Endothelial cell of umbilical vein (primary cell): ENCODE results near the gene DMD. TPM values are rescaled to one million over a fixed set of nuclear protein-coding genes. Genes with fewer than 3 reads are reported as not detected.
"Not testable (repeated sequence)": the region's sequence is repeated elsewhere in the genome, so short reads cannot be mapped to it uniquely, and the experiment has no call there.

Source experiments
- BruUV-seq: library from RNA; stranded (reverse); fragments of 400-500 nt; replicated peaks from 2 replicates; lab custom pipeline; 2021; lab: Mats Ljungman, UMichigan
- CTCF ChIA-PET: fragments of 300-600, 350-600 bp; sonication (Branson Sonifier 250); formaldehyde crosslinking; loops from one replicate; lab custom pipeline; 2021; ENCODE audit warnings: antibody characterized with exemption, inconsistent platforms; lab: Charles Lee
- POLR2A ChIA-PET: fragments of 300-600, 350-600 bp; sonication (Branson Sonifier 250); formaldehyde crosslinking; loops from one replicate; lab custom pipeline; 2021; ENCODE audit warnings: antibody characterized with exemption, inconsistent platforms; lab: Charles Lee
- DNase-seq: peaks from one replicate; pipeline ENCODE4 v3.0.0-alpha.2; 2011; ENCODE audit warnings: low read depth, low spot score
- FAIRE-seq: peaks from 2 replicates; lab custom pipeline; 2011; peaks lifted over from hg19 to GRCh38; lab: Jason Lieb, UNC
- H2AFZ ChIP-seq: 2 replicates; pipeline ENCODE4 v1.6.0; 2012; ENCODE audit warnings: low read depth, low read length, control low read depth, inconsistent platforms
- H3K27ac ChIP-seq: 2 replicates; pipeline ENCODE4 v1.5.1; 2011; ENCODE audit warnings: low read depth, mild to moderate bottlenecking, control low read depth, low read length, moderate library complexity; ENCODE audit not compliant: insufficient read depth
- H3K27me3 ChIP-seq, 2 experiments: 2 replicates each; pipeline versions ENCODE4 v1.6.0 to v1.6.1; 2011; ENCODE audit warnings: low read length in 2 of 2, mixed read lengths in 1 of 2; ENCODE audit not compliant: control insufficient read depth in 2 of 2, insufficient read depth in 2 of 2
- H3K36me3 ChIP-seq, 2 experiments: 2 replicates in 1 of 2; 3 replicates in 1 of 2; pipeline ENCODE4 v1.5.1; 2011; ENCODE audit warnings: low read length in 2 of 2, mild to moderate bottlenecking in 1 of 2, moderate library complexity in 1 of 2; ENCODE audit not compliant: control insufficient read depth in 2 of 2, insufficient read depth in 2 of 2; ENCODE audit errors: extremely low read depth in 1 of 2
- H3K4me1 ChIP-seq: 3 replicates; pipeline ENCODE4 v1.5.1; 2011; ENCODE audit warnings: mild to moderate bottlenecking, low read length; ENCODE audit not compliant: control insufficient read depth, insufficient read depth; ENCODE audit errors: extremely low read depth
- H3K4me2 ChIP-seq: 2 replicates; pipeline ENCODE4 v1.6.1; 2011; ENCODE audit warnings: low read length, control low read depth, mixed read lengths; ENCODE audit not compliant: insufficient read depth
- H3K4me3 ChIP-seq, 3 experiments: fragments of 200-600 bp in 1 of 3; sonication (generic), shearing (Covaris generic) in 1 of 3; replicated peaks in 1 of 3; 2 replicates each; pipeline ENCODE4 v1.5.1; 2011 to 2016; ENCODE audit warnings: control low read depth in 3 of 3, low read length in 3 of 3, mild to moderate bottlenecking in 2 of 3, inconsistent platforms in 1 of 3, low read depth in 1 of 3, moderate library complexity in 1 of 3; ENCODE audit not compliant: insufficient read depth in 1 of 3
- H3K79me2 ChIP-seq: 2 replicates; pipeline ENCODE4 v1.6.0; 2012; ENCODE audit warnings: low read length, inconsistent platforms; ENCODE audit not compliant: control insufficient read depth, insufficient read depth
- H3K9ac ChIP-seq: replicated peaks from 2 replicates; pipeline ENCODE3; 2011; ENCODE audit warnings: low read length, control low read depth; ENCODE audit not compliant: insufficient read depth; ENCODE audit errors: extremely low read depth
- H3K9me1 ChIP-seq: replicated peaks from 3 replicates; pipeline ENCODE4 v1.6.0; 2011; ENCODE audit warnings: mild to moderate bottlenecking, low read length; ENCODE audit not compliant: control insufficient read depth, insufficient read depth; ENCODE audit errors: extremely low read depth
- H3K9me3 ChIP-seq: replicated peaks from 2 replicates; pipeline ENCODE4 v1.5.1; 2012; ENCODE audit warnings: low read length, inconsistent platforms; ENCODE audit not compliant: control insufficient read depth, insufficient read depth
- H4K20me1 ChIP-seq: replicated peaks from 2 replicates; pipeline ENCODE3; 2011; ENCODE audit warnings: mild to moderate bottlenecking, low read length; ENCODE audit not compliant: control insufficient read depth, insufficient read depth; ENCODE audit errors: extremely low read depth
- EZH2 ChIP-seq: IDR thresholded peaks from 2 replicates; pipeline ENCODE4 v1.6.1; 2012; ENCODE audit warnings: borderline replicate concordance, low read depth, mild to moderate bottlenecking, moderate library complexity, low read length, inconsistent platforms; ENCODE audit not compliant: severe bottlenecking
- FOS ChIP-seq: IDR thresholded peaks from 2 replicates; pipeline ENCODE4 v1.6.1; 2011; ENCODE audit warnings: mild to moderate bottlenecking, low read length, moderate library complexity, borderline replicate concordance; ENCODE audit not compliant: insufficient read depth
- GATA2 ChIP-seq: IDR thresholded peaks from 2 replicates; pipeline ENCODE4 v1.7.0; 2011; ENCODE audit warnings: low read depth, mild to moderate bottlenecking, moderate library complexity, mixed read lengths, low read length; ENCODE audit not compliant: insufficient read length, insufficient read depth
- JUN ChIP-seq: IDR thresholded peaks from 2 replicates; pipeline ENCODE4 v1.6.1; 2011; ENCODE audit warnings: borderline replicate concordance, low read depth; ENCODE audit not compliant: insufficient read length, insufficient read depth
- MYC ChIP-seq: IDR thresholded peaks from one replicate; pipeline ENCODE4 v1.6.1; 2011; ENCODE audit warnings: mild to moderate bottlenecking, low read depth, low read length
- POLR2A ChIP-seq: IDR thresholded peaks from 2 replicates; pipeline ENCODE4 v1.6.1; 2012; ENCODE audit warnings: low read depth, mild to moderate bottlenecking, control low read depth, low read length
- POLR2AphosphoS5 ChIP-seq: IDR thresholded peaks from 2 replicates; pipeline ENCODE4 v1.6.1; 2012; ENCODE audit warnings: low read depth, mild to moderate bottlenecking, control low read depth, low read length, moderate library complexity; ENCODE audit not compliant: insufficient read depth
- dilution Hi-C: fragments of 300-500 bp; cut with MboI; formaldehyde crosslinking; loops from one replicate; pipeline ENCODE4 v1.15.0; 2019; ENCODE audit warnings: low sequenced_read_pairs; ENCODE audit not compliant: extremely low pct_ligation_motif_present
- intact Hi-C: fragments of 100-400 bp; cut with micrococcal nuclease; formaldehyde crosslinking; loops from one replicate; pipeline ENCODE4 v1.10.0; 2022
- polyA plus RNA-seq, 4 experiments: library from polyadenylated mRNA; depleted of rRNA in 3 of 4; stranded (reverse) in 3 of 4; unstranded in 1 of 4; fragments of >200 nt; gene quantifications; 2 replicates each; pipeline versions ENCODE4 v1.2.1 to v1.2.3, GENCODE V29; 2011 to 2012; ENCODE audit warnings: missing spikeins in 1 of 4
- total RNA-seq: library from RNA; stranded (reverse); gene quantifications from 2 replicates; pipeline ENCODE4 v1.2.3, GENCODE V29; 2021
- TF ChIP-seq, protein P1 (sequence below), 2 donors: IDR thresholded peaks; 1 replicate in 1 of 2; 2 replicates in 1 of 2; pipeline ENCODE4 v1.5.1; 2011; ENCODE audit warnings: low read length in 2 of 2, mild to moderate bottlenecking in 2 of 2, moderate library complexity in 2 of 2, control low read depth in 1 of 2, inconsistent platforms in 1 of 2, low read depth in 1 of 2; ENCODE audit not compliant: insufficient read depth in 1 of 2; ENCODE audit errors: extremely low read depth in 1 of 2
- TF ChIP-seq, protein P2 (sequence below): IDR thresholded peaks from 2 replicates; pipeline ENCODE4 v1.6.1; 2011; ENCODE audit not compliant: insufficient read depth, insufficient read length

DMD gene
- total and polyA plus RNA-seq, 2 donors (not counting 3 experiments of a cell fraction or from before 2014, with no cell fraction given) = 7.3 to 9.0 TPM

DNA sequence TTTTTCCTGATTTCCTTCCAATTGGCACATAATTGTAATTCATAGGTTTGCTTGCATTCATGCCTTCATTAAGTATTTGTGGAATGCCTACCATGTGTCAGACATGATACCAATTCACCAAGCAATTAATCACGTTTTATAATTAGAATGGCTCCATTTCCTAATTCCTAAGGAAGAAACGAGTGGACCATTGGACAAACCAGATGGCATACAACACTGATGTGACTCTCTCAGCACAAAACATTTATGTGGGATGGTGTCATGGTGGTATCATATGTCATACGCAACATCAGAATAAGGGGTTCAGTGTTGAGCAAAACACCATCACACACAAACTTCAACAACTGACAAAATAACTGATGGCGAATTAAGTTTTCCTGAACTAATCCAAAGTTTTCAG is 502.8 kb downstream of the DMD start:
- H3K4me3 ChIP-seq = no peak overlapping the region
- DNase-seq = no peak
- dilution Hi-C loops = no loop called here
- H3K9me3 ChIP-seq = no peaks in the 10 kb centered on the region
- H2AFZ ChIP-seq = no peak overlapping the region
- no peaks in the 10 kb centered on the region for H3K79me2 ChIP-seq
- H3K4me2 ChIP-seq = no peak overlapping the region
- no peaks in the 10 kb centered on the region for H3K4me1 ChIP-seq
- H3K9ac ChIP-seq = no peak overlapping the region
- TF ChIP-seq EZH2 (no peak), GATA2 (no peak), JUN (no peak), POLR2A (no peak), MYC (no peak), POLR2AphosphoS5 (no peak), FOS (no peak)
- TF ChIP-seq, protein P1, sequence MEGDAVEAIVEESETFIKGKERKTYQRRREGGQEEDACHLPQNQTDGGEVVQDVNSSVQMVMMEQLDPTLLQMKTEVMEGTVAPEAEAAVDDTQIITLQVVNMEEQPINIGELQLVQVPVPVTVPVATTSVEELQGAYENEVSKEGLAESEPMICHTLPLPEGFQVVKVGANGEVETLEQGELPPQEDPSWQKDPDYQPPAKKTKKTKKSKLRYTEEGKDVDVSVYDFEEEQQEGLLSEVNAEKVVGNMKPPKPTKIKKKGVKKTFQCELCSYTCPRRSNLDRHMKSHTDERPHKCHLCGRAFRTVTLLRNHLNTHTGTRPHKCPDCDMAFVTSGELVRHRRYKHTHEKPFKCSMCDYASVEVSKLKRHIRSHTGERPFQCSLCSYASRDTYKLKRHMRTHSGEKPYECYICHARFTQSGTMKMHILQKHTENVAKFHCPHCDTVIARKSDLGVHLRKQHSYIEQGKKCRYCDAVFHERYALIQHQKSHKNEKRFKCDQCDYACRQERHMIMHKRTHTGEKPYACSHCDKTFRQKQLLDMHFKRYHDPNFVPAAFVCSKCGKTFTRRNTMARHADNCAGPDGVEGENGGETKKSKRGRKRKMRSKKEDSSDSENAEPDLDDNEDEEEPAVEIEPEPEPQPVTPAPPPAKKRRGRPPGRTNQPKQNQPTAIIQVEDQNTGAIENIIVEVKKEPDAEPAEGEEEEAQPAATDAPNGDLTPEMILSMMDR (IDR thresholded peaks at IDR 0.05; ENCODE audit: extremely low read depth in 1 of 2, insufficient read depth in 1 of 2, low read depth in 1 of 2, low read length in 2 of 2) = no peak
- TF ChIP-seq, protein P2, sequence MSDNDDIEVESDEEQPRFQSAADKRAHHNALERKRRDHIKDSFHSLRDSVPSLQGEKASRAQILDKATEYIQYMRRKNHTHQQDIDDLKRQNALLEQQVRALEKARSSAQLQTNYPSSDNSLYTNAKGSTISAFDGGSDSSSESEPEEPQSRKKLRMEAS = no peak
- no peaks in the 10 kb centered on the region for H3K36me3 ChIP-seq
- no TSS peak for BruUV-seq
- POLR2A ChIA-PET = no interaction called here
- H3K27ac ChIP-seq = no peak overlapping the region
- H3K9me1 ChIP-seq = no peaks in the 10 kb centered on the region
- no peaks in the 10 kb centered on the region for H4K20me1 ChIP-seq
- intact Hi-C loops = no loop called here
- H3K27me3 ChIP-seq = no peaks in the 10 kb centered on the region
- CTCF ChIA-PET = no interaction called here
- FAIRE-seq = no peak

DNA sequence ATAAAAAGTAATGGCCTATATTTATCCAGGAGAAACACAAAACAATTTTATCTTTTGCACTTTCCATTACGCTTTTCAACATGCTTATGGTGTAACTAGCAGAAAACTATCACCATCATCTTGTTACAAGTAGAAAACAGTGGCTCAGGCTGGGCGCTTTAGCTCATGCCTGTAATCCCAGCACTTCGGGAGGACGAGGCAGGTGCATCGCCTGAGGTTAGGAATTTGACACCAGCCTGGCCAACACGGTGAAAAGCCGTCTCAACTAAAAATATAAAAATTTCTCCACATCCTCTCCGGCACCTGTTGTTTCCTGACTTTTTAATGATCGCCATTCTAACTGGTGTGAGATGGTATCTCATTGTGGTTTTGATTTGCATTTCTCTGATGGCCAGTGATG is 506.0 kb downstream of the DMD start:
- intact Hi-C loops, H3K4me2 ChIP-seq, CTCF ChIA-PET, H3K9me1 ChIP-seq, FAIRE-seq, H3K9me3 ChIP-seq, H3K79me2 ChIP-seq, H3K4me1 ChIP-seq, H3K27ac ChIP-seq, H3K4me3 ChIP-seq, H2AFZ ChIP-seq, H3K9ac ChIP-seq, H4K20me1 ChIP-seq, DNase-seq, BruUV-seq, H3K27me3 ChIP-seq, H3K36me3 ChIP-seq, POLR2A ChIA-PET, dilution Hi-C loops: not testable (repeated sequence)
